HEK293 (cell line): ENCODE data around the gene BOD1.

Experiments used
- EGR2 ChIP-seq: fragments of 450-650 bp; formaldehyde crosslinking; IDR thresholded peaks from 2 replicates; pipeline ENCODE4 v1.5.1; 2016; ENCODE audit warnings: low read depth, missing biosample characterization, missing genetic modification characterization
- GLI2 ChIP-seq: fragments of 450-650 bp; formaldehyde crosslinking; IDR thresholded peaks from 2 replicates; pipeline ENCODE4; 2017; ENCODE audit warnings: missing biosample characterization, missing genetic modification characterization, low read depth, borderline replicate concordance
- SETDB1 ChIP-seq: IDR thresholded peaks from one replicate; pipeline ENCODE4 v1.6.1; 2017; ENCODE audit warnings: mild to moderate bottlenecking, low read length, moderate library complexity, mixed read lengths; ENCODE audit not compliant: insufficient read length
- ZNF214 ChIP-seq: fragments of 450-650 bp; formaldehyde crosslinking; IDR thresholded peaks from 2 replicates; pipeline ENCODE4 v1.5.1; 2017; ENCODE audit warnings: missing biosample characterization, mild to moderate bottlenecking, missing genetic modification characterization, borderline replicate concordance
- ZNF501 ChIP-seq: fragments of 450-650 bp; formaldehyde crosslinking; IDR thresholded peaks from 2 replicates; pipeline ENCODE4 v1.5.1; 2016; ENCODE audit warnings: missing biosample characterization, missing genetic modification characterization
- ZNF623 ChIP-seq: fragments of 450-650 bp; formaldehyde crosslinking; IDR thresholded peaks from 2 replicates; pipeline ENCODE4 v1.5.1; 2016; ENCODE audit warnings: missing biosample characterization, missing genetic modification characterization
- TF ChIP-seq, protein P1 (sequence below): fragments of 450-650 bp; formaldehyde crosslinking; IDR thresholded peaks from 2 replicates; pipeline ENCODE4 v1.5.1; 2016; ENCODE audit warnings: missing biosample characterization, missing genetic modification characterization
- TF ChIP-seq, protein P2 (sequence below): sonication (generic); formaldehyde crosslinking; IDR thresholded peaks from 2 replicates; pipeline ENCODE4 v1.8.1; 2022; ENCODE audit warnings: mild to moderate bottlenecking, moderate library complexity, missing genetic modification reagents
- TF ChIP-seq, protein P3 (sequence below): fragments of 450-650 bp; formaldehyde crosslinking; conservative IDR thresholded peaks from 2 replicates; pipeline ENCODE4 v1.5.1; 2016; ENCODE audit warnings: low read depth, missing biosample characterization, missing genetic modification characterization
- TF ChIP-seq, protein P4 (sequence below): fragments of 450-650 bp; formaldehyde crosslinking; IDR thresholded peaks from 2 replicates; pipeline ENCODE4 v1.5.1; 2016; ENCODE audit warnings: missing biosample characterization, missing genetic modification characterization
- TF ChIP-seq, protein P5 (sequence below): IDR thresholded peaks from 2 replicates; pipeline ENCODE4 v1.6.1; 2011; ENCODE audit warnings: mild to moderate bottlenecking, low read depth, low read length, borderline replicate concordance

DNA sequence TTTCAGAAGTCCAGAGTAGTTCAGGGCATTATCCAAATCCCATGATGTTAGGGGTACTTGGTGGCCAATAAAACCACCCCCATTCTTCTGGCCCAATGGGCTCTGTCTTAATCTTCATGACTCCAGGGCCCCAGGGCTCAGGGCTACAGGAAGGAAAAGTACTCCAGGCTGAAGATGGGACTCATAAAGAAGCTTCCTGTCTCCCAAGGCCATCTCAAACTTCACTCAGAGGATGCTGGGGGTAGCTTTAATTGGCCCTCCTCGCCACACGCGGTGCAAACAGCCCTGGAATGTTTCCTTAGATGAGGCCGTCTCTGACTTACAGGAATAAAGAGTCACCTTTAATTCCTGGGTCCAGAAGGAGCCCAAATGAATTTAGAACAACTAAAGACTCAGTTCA is 52.3 kb downstream of the BOD1 start:
- TF ChIP-seq, protein P1, sequence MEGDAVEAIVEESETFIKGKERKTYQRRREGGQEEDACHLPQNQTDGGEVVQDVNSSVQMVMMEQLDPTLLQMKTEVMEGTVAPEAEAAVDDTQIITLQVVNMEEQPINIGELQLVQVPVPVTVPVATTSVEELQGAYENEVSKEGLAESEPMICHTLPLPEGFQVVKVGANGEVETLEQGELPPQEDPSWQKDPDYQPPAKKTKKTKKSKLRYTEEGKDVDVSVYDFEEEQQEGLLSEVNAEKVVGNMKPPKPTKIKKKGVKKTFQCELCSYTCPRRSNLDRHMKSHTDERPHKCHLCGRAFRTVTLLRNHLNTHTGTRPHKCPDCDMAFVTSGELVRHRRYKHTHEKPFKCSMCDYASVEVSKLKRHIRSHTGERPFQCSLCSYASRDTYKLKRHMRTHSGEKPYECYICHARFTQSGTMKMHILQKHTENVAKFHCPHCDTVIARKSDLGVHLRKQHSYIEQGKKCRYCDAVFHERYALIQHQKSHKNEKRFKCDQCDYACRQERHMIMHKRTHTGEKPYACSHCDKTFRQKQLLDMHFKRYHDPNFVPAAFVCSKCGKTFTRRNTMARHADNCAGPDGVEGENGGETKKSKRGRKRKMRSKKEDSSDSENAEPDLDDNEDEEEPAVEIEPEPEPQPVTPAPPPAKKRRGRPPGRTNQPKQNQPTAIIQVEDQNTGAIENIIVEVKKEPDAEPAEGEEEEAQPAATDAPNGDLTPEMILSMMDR: no peak
- TF ChIP-seq, protein P2, sequence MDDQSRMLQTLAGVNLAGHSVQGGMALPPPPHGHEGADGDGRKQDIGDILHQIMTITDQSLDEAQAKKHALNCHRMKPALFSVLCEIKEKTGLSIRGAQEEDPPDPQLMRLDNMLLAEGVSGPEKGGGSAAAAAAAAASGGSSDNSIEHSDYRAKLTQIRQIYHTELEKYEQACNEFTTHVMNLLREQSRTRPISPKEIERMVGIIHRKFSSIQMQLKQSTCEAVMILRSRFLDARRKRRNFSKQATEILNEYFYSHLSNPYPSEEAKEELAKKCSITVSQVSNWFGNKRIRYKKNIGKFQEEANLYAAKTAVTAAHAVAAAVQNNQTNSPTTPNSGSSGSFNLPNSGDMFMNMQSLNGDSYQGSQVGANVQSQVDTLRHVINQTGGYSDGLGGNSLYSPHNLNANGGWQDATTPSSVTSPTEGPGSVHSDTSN: no peak
- TF ChIP-seq ZNF214 (tag by site-specific recombination) (no peak), SETDB1 (no peak), GLI2 (tag by site-specific recombination) (no peak), ZNF501 (tag by site-specific recombination) (no peak), ZNF623 (tag by site-specific recombination) (no peak), EGR2 (tag by site-specific recombination) (no peak)
- TF ChIP-seq, protein P3, sequence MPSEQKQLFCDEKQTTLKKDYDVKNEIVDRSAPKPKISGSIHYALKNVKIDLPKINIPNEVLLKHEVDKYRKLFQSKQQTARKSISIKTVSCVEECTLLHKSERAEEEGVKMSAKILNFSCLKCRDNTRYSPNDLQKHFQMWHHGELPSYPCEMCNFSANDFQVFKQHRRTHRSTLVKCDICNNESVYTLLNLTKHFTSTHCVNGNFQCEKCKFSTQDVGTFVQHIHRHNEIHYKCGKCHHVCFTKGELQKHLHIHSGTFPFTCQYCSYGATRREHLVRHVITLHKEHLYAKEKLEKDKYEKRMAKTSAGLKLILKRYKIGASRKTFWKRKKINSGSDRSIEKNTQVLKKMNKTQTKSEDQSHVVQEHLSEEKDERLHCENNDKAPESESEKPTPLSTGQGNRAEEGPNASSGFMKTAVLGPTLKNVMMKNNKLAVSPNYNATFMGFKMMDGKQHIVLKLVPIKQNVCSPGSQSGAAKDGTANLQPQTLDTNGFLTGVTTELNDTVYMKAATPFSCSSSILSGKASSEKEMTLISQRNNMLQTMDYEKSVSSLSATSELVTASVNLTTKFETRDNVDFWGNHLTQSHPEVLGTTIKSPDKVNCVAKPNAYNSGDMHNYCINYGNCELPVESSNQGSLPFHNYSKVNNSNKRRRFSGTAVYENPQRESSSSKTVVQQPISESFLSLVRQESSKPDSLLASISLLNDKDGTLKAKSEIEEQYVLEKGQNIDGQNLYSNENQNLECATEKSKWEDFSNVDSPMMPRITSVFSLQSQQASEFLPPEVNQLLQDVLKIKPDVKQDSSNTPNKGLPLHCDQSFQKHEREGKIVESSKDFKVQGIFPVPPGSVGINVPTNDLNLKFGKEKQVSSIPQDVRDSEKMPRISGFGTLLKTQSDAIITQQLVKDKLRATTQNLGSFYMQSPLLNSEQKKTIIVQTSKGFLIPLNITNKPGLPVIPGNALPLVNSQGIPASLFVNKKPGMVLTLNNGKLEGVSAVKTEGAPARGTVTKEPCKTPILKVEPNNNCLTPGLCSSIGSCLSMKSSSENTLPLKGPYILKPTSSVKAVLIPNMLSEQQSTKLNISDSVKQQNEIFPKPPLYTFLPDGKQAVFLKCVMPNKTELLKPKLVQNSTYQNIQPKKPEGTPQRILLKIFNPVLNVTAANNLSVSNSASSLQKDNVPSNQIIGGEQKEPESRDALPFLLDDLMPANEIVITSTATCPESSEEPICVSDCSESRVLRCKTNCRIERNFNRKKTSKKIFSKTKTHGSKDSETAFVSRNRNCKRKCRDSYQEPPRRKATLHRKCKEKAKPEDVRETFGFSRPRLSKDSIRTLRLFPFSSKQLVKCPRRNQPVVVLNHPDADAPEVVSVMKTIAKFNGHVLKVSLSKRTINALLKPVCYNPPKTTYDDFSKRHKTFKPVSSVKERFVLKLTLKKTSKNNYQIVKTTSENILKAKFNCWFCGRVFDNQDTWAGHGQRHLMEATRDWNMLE (tag by site-specific recombination): no peak
- TF ChIP-seq, protein P4, sequence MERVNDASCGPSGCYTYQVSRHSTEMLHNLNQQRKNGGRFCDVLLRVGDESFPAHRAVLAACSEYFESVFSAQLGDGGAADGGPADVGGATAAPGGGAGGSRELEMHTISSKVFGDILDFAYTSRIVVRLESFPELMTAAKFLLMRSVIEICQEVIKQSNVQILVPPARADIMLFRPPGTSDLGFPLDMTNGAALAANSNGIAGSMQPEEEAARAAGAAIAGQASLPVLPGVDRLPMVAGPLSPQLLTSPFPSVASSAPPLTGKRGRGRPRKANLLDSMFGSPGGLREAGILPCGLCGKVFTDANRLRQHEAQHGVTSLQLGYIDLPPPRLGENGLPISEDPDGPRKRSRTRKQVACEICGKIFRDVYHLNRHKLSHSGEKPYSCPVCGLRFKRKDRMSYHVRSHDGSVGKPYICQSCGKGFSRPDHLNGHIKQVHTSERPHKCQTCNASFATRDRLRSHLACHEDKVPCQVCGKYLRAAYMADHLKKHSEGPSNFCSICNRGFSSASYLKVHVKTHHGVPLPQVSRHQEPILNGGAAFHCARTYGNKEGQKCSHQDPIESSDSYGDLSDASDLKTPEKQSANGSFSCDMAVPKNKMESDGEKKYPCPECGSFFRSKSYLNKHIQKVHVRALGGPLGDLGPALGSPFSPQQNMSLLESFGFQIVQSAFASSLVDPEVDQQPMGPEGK (tag by site-specific recombination): no peak
- TF ChIP-seq, protein P5, sequence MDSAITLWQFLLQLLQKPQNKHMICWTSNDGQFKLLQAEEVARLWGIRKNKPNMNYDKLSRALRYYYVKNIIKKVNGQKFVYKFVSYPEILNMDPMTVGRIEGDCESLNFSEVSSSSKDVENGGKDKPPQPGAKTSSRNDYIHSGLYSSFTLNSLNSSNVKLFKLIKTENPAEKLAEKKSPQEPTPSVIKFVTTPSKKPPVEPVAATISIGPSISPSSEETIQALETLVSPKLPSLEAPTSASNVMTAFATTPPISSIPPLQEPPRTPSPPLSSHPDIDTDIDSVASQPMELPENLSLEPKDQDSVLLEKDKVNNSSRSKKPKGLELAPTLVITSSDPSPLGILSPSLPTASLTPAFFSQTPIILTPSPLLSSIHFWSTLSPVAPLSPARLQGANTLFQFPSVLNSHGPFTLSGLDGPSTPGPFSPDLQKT: no peak
